Gastroesophageal sphincter (tissue), 4 donors: ENCODE data around the gene TMPRSS9. TPM values are rescaled to one million over a fixed set of nuclear protein-coding genes. Genes with fewer than 3 reads are reported as not detected.
"Not testable (repeated sequence)": the region's sequence is repeated elsewhere in the genome, so short reads cannot be mapped to it uniquely, and the experiment has no call there.

Experiments used
- ATAC-seq: fragments of 150-250 bp; one replicate; pipeline ENCODE4 v1.9.1; 2016; ENCODE audit warnings: mild to moderate bottlenecking, moderate library complexity
- H3K27ac ChIP-seq, 4 donors: fragments of 200-600 bp; sonication (generic) in 3 of 4; 1 replicate in 3 of 4; 2 replicates in 1 of 4; pipeline ENCODE4 v1.5.1; 2016 to 2019
- H3K27me3 ChIP-seq: fragments of 200-600 bp; sonication (generic); one replicate; pipeline ENCODE4 v1.5.1; 2019
- H3K36me3 ChIP-seq, 2 donors: fragments of 200-600 bp; sonication (generic); one replicate each; pipeline ENCODE4 v1.5.1; 2019; ENCODE audit warnings: control low read depth in 1 of 2
- H3K4me1 ChIP-seq, 3 donors: fragments of 200-600 bp; sonication (generic); 1 replicate in 2 of 3; 2 replicates in 1 of 3; pipeline ENCODE4 v1.5.1; 2016 to 2019; ENCODE audit warnings: control low read depth in 2 of 3
- H3K4me3 ChIP-seq, 2 donors: fragments of 200-600 bp; sonication (generic); one replicate each; pipeline ENCODE4 v1.5.1; 2019; ENCODE audit warnings: mild to moderate bottlenecking in 1 of 2, moderate library complexity in 1 of 2
- H3K9me3 ChIP-seq, 3 donors: fragments of 200-600 bp; sonication (generic); one replicate each; pipeline ENCODE4 v1.5.1; 2017 to 2019; ENCODE audit warnings: control low read depth in 2 of 3
- CTCF ChIP-seq, 4 experiments: fragments of 200-600 bp in 2 of 4; fragments of 450-650 bp in 2 of 4; sonication (generic) in 1 of 4; IDR thresholded peaks; one replicate each; pipeline ENCODE4 v1.5.1; 2017 to 2019; ENCODE audit warnings: antibody characterized with exemption in 4 of 4, mild to moderate bottlenecking in 2 of 4, moderate library complexity in 2 of 4
- EP300 ChIP-seq: sonication (generic); formaldehyde crosslinking; IDR thresholded peaks from one replicate; pipeline ENCODE4 v1.6.1; 2017; ENCODE audit warnings: antibody characterized with exemption, mild to moderate bottlenecking
- POLR2A ChIP-seq, 2 donors: fragments of 450-650 bp; IDR thresholded peaks; one replicate each; pipeline ENCODE4 v1.6.1; 2017; ENCODE audit warnings: antibody characterized with exemption in 2 of 2, mild to moderate bottlenecking in 2 of 2, moderate library complexity in 1 of 2
- POLR2AphosphoS5 ChIP-seq: sonication (generic); formaldehyde crosslinking; IDR thresholded peaks from one replicate; pipeline ENCODE4 v1.6.1; 2017; ENCODE audit warnings: antibody characterized with exemption
- WGBS, 2 donors: methylation state at CpG; one replicate each; pipeline ENCODE4 v1.1.5; 2018; ENCODE audit warnings: low coverage in 1 of 2; 5-methylcytosine and 5-hydroxymethylcytosine counted together
- total RNA-seq, 4 donors: library from RNA; depleted of rRNA; stranded (reverse); fragments of >200 nt; gene quantifications; one replicate each; pipeline ENCODE4 v1.1.0, GENCODE V29; 2016

TMPRSS9 gene
- total RNA-seq, 4 donors from 2014 or later = 0.54 TPM; not detected in 3

- Histone ChIP-seq H3K4me1 (no peaks in the 10 kb centered on the region), H3K9me3 (no peaks in the 10 kb centered on the region), H3K27me3 (no peaks in the 10 kb centered on the region), H3K27ac (no peak overlapping the region), H3K36me3 (peaks cover 0 to 75% of the 10 kb centered on the region in 2 donors), H3K4me3 (no peak overlapping the region)
- 88% methylated on average over 5 of the region's 24 CpGs; no CpG with 5 or more reads in 1 of the 2 donors for WGBS, 2 donors
- TF ChIP-seq POLR2AphosphoS5 (no peak), CTCF (IDR thresholded peaks at IDR 0.05) (no peak), POLR2A (IDR thresholded peaks at IDR 0.05) (no peak), EP300 (no peak)
- no peak for ATAC-seq
These were observed 15.6 kb upstream of the TMPRSS9 start for GRCh38 chr19:2344381-2344870.

- Histone ChIP-seq H3K4me3 (no peak overlapping the region), H3K27ac (no peak overlapping the region), H3K36me3 (peaks cover 0 to 74% of the 10 kb centered on the region in 2 donors), H3K9me3 (no peaks in the 10 kb centered on the region), H3K27me3 (no peaks in the 10 kb centered on the region), H3K4me1 (no peaks in the 10 kb centered on the region)
- 87 to 100% methylated on average over 1 to 5 of the region's 17 CpGs for WGBS, 2 donors
- TF ChIP-seq EP300 (no peak), POLR2A (IDR thresholded peaks at IDR 0.05) (no peak), CTCF (IDR thresholded peaks at IDR 0.05) (no peak), POLR2AphosphoS5 (no peak)
- ATAC-seq = no peak
These were observed 15.0 kb upstream of the TMPRSS9 start for GRCh38 chr19:2345076-2345475.

- Histone ChIP-seq H3K27ac (no peak overlapping the region), H3K4me1 (no peaks in the 10 kb centered on the region), H3K27me3 (no peaks in the 10 kb centered on the region), H3K36me3 (peaks cover 0 to 74% of the 10 kb centered on the region in 2 donors), H3K4me3 (no peak overlapping the region), H3K9me3 (no peaks in the 10 kb centered on the region)
- no peak for ATAC-seq
- TF ChIP-seq CTCF (IDR thresholded peaks at IDR 0.05) (no peak), POLR2AphosphoS5 (no peak), EP300 (no peak), POLR2A (IDR thresholded peaks at IDR 0.05) (no peak)
- 61 to 78% methylated on average over 10 to 18 of the region's 25 CpGs for WGBS, 2 donors
These were observed 14.0 kb upstream of the TMPRSS9 start for GRCh38 chr19:2345794-2346663.

- ATAC-seq, H3K27me3 ChIP-seq, H3K4me3 ChIP-seq, H3K27ac ChIP-seq, H3K4me1 ChIP-seq, H3K9me3 ChIP-seq: not testable (repeated sequence)
- H3K36me3 ChIP-seq = peaks cover 0 to 80% of the 10 kb centered on the region in 2 donors
- WGBS, 2 donors = 90 to 91% methylated on average over 21 to 24 of the region's 24 CpGs
These were observed 10.2 kb upstream of the TMPRSS9 start for GRCh38 chr19:2349818-2350217.

GRCh38 chr19:2350656-2351055 is 9.4 kb upstream of the TMPRSS9 start:
- H3K4me3 ChIP-seq = no peak overlapping the region
- no peak for TF ChIP-seq EP300
- peaks cover 0 to 75% of the 10 kb centered on the region in 2 donors for H3K36me3 ChIP-seq
- H3K27ac ChIP-seq = no peak overlapping the region
- H3K9me3 ChIP-seq = no peaks in the 10 kb centered on the region
- WGBS, 2 donors = 80 to 98% methylated on average over 3 to 6 of the region's 16 CpGs
- no peaks in the 10 kb centered on the region for H3K4me1 ChIP-seq
- no peak for ATAC-seq
- H3K27me3 ChIP-seq = no peaks in the 10 kb centered on the region

GRCh38 chr19:2351591-2351990 is 8.5 kb upstream of the TMPRSS9 start:
- H3K4me1 ChIP-seq = no peaks in the 10 kb centered on the region
- H3K27me3 ChIP-seq = no peaks in the 10 kb centered on the region
- no peak overlapping the region for H3K4me3 ChIP-seq
- 83% methylated on average over 7 of the region's 28 CpGs; no CpG with 5 or more reads in 1 of the 2 donors for WGBS, 2 donors
- TF ChIP-seq CTCF (IDR thresholded peaks at IDR 0.05) = no peak
- TF ChIP-seq POLR2AphosphoS5 = no peak
- no peak for TF ChIP-seq POLR2A (IDR thresholded peaks at IDR 0.05)
- no peak for TF ChIP-seq EP300
- no peaks in the 10 kb centered on the region for H3K9me3 ChIP-seq
- no peak overlapping the region for H3K27ac ChIP-seq
- ATAC-seq = no peak
- peaks cover 0 to 66% of the 10 kb centered on the region in 2 donors for H3K36me3 ChIP-seq
